Right lobe of liver (tissue), 6 donors: ENCODE results near the gene PLAC9. TPM values are rescaled to one million over a fixed set of nuclear protein-coding genes. Genes with fewer than 3 reads are reported as not detected.

ENCODE experiments used
- ATAC-seq, 4 donors: fragments of 200-7000 bp; cut with Tn5 transposase; one replicate each; pipeline ENCODE4 v1.9.1; 2020; ENCODE audit warnings: mild to moderate bottlenecking in 4 of 4, moderate library complexity in 4 of 4
- DNase-seq, 3 donors: peaks; one replicate each; pipeline ENCODE4 v3.0.0-alpha.2; 2020
- H3K27ac ChIP-seq, 3 donors: fragments of 200-600 bp; one replicate each; pipeline ENCODE4 v1.8.0; 2022
- H3K27me3 ChIP-seq, 2 donors: fragments of 200-600 bp; one replicate each; pipeline ENCODE4 v1.8.0; 2022
- H3K36me3 ChIP-seq, 4 donors: fragments of 200-600 bp; sonication (generic) in 1 of 4; one replicate each; pipeline versions ENCODE4 v1.5.1 to v1.8.0; 2017 to 2022; ENCODE audit warnings: control low read depth in 1 of 4
- H3K4me1 ChIP-seq, 4 donors: fragments of 200-600 bp; sonication (generic) in 1 of 4; one replicate each; pipeline versions ENCODE4 v1.5.1 to v1.8.0; 2017 to 2022; ENCODE audit warnings: control low read depth in 1 of 4
- H3K4me3 ChIP-seq, 3 donors: fragments of 200-600 bp; one replicate each; pipeline ENCODE4 v1.8.0; 2022
- H3K9me3 ChIP-seq, 4 donors: fragments of 200-600 bp; sonication (generic) in 1 of 4; one replicate each; pipeline versions ENCODE4 v1.5.1 to v1.8.0; 2017 to 2022; ENCODE audit warnings: control low read depth in 1 of 4
- CTCF ChIP-seq, 4 donors: fragments of 200-600 bp in 3 of 4; fragments of 450-650 bp in 1 of 4; IDR thresholded peaks; one replicate each; pipeline versions ENCODE4 v1.5.1 to v1.8.0; 2016 to 2022; ENCODE audit warnings: antibody characterized with exemption in 4 of 4, mild to moderate bottlenecking in 2 of 4
- POLR2A ChIP-seq: fragments of 450-650 bp; IDR thresholded peaks from one replicate; pipeline ENCODE4 v1.6.1; 2017; ENCODE audit warnings: antibody characterized with exemption, mild to moderate bottlenecking
- WGBS: methylation state at CpG from one replicate; pipeline ENCODE4 v1.1.6; 2018; ENCODE audit warnings: low coverage, low lambda C conversion rate; ENCODE audit not compliant: insufficient coverage; ENCODE audit errors: missing lambda C conversion rate; 5-methylcytosine and 5-hydroxymethylcytosine counted together
- intact Hi-C, 2 donors: fragments of 100-400 bp; cut with DNase I; formaldehyde crosslinking; loops; one replicate each; pipeline versions ENCODE4 v1.11.2 to v1.14.1; 2022
- total RNA-seq, 6 experiments: library from RNA; depleted of rRNA in 2 of 6; stranded (reverse); fragments of >200 nt in 2 of 6; fragmentation: NEBNext Ultra II Directional in 3 of 6; extraction: Animal tissue kit (Norgen Biotek cat#: 25700) in 3 of 6; gene quantifications; one replicate each; pipeline versions ENCODE4 v1.1.0 to v1.2.4, GENCODE V29; 2016 to 2023
- donor health status: DM: no; HTN: yes; CAD: no.
- donor health status: DM: no; HTN: no; CAD: no.
- donor health status: DM: no; HTN: no; CAD: no.
- donor health status: DM: no; HTN: yes; CAD: no.
- donor health status: DM: no; HTN: yes; CAD: no.

The PLAC9 gene
- total RNA-seq, 6 experiments from 2014 or later = 0.78 to 3.9 (median 2.2) TPM; not detected in 1

DNA sequence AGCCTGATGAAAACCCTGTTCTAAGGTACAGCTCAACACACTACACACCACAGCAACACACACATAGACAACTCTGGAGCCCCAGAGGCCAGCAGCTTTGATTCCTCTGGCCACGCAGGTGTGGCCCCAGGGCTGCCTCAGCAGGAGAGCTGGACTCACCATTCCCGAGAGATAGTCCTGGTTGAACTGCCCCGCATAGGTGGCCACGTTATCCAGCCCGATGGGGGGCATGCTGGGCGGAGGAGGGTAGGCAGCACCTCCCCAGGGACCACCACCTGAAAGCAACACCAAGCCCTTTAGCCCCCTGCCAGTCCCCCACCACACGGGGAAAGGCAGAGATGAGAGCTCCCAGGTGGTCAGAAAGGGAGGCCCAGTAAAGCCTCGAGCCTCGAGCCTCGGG is 38.1 kb downstream of the PLAC9 start:
- intact Hi-C loops = no loop called here
- no peaks in the 10 kb centered on the region for H3K9me3 ChIP-seq
- H3K4me1 ChIP-seq = no peaks in the 10 kb centered on the region
- ATAC-seq (no peak), DNase-seq (no peak)
- TF ChIP-seq POLR2A (no peak), CTCF (IDR thresholded peaks at IDR 0.05) (no peak)
- no peak overlapping the region for H3K4me3 ChIP-seq
- H3K27me3 ChIP-seq = no peaks in the 10 kb centered on the region
- no peak overlapping the region for H3K27ac ChIP-seq
- peaks cover 0 to 30% (median under 1%) of the 10 kb centered on the region in 4 donors for H3K36me3 ChIP-seq
- no CpG with 5 or more reads among the region's 10 CpGs for WGBS

GRCh38 chr10:80171248-80171660 is 38.7 kb downstream of the PLAC9 start:
- H3K4me3 ChIP-seq = no peak overlapping the region
- WGBS = no CpG with 5 or more reads among the region's 7 CpGs
- peaks cover 0 to 24% (median under 1%) of the 10 kb centered on the region in 4 donors for H3K36me3 ChIP-seq
- H3K27me3 ChIP-seq = no peaks in the 10 kb centered on the region
- DNase-seq = no peak
- no peaks in the 10 kb centered on the region for H3K9me3 ChIP-seq
- intact Hi-C loops = no loop called here
- no peaks in the 10 kb centered on the region for H3K4me1 ChIP-seq
- no peak overlapping the region for H3K27ac ChIP-seq
- no peak for ATAC-seq
- no peak for TF ChIP-seq CTCF (IDR thresholded peaks at IDR 0.05)
- TF ChIP-seq POLR2A = no peak

GRCh38 chr10:80172896-80173295 is 40.4 kb downstream of the PLAC9 start:
- no peak for TF ChIP-seq POLR2A
- no peak for TF ChIP-seq CTCF (IDR thresholded peaks at IDR 0.05)
- WGBS = 100% methylated on average over 1 of the region's 5 CpGs
- Histone ChIP-seq H3K36me3 (peaks cover 0 to 20% (median 0%) of the 10 kb centered on the region in 4 donors), H3K27me3 (no peaks in the 10 kb centered on the region), H3K4me3 (no peak overlapping the region), H3K27ac (no peak overlapping the region), H3K4me1 (no peaks in the 10 kb centered on the region), H3K9me3 (no peaks in the 10 kb centered on the region)
- DNase-seq (no peak), ATAC-seq (no peak)
- intact Hi-C loops = no loop called here

DNA sequence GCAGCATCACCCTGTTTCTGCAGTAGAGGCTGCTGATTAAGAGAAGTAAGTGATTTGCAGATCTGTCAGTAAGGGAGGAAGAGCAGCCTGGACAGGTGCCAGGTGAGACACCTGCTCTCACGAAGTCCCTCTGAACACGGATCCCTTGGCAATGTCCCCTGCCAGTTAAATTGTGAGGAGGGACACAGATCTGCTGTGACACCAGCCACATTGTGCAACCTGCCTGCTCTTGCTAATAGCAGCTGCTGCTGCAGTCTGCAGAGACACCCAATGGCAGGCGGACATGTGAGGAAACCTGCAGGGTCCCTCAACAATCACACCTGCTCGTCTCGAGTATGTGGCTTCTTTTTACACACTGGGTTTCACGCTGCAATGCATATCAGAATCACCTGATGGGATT is 40.9 kb downstream of the PLAC9 start:
- H3K36me3 ChIP-seq = peaks cover 0 to 20% (median 0%) of the 10 kb centered on the region in 4 donors
- ATAC-seq = no peak
- H3K27ac ChIP-seq = no peak overlapping the region
- H3K4me1 ChIP-seq = no peaks in the 10 kb centered on the region
- intact Hi-C loops = no loop called here
- WGBS = 45% methylated on average over 4 of the region's 6 CpGs
- no peak for DNase-seq
- H3K9me3 ChIP-seq = no peaks in the 10 kb centered on the region
- TF ChIP-seq CTCF (IDR thresholded peaks at IDR 0.05) (no peak), POLR2A (no peak)
- no peak overlapping the region for H3K4me3 ChIP-seq
- H3K27me3 ChIP-seq = no peaks in the 10 kb centered on the region
